Stimulated activated CD8-positive, alpha-beta memory T cell treated with anti-CD3 and anti-CD28 coated beads, Interleukin-4, amount 100 ng/mL, for 24 hours (primary cell): Measurements from ENCODE around the gene EGF.
"Not testable (repeated sequence)": the region's sequence is repeated elsewhere in the genome, so short reads cannot be mapped to it uniquely, and the experiment has no call there.

Experiments
- DNase-seq: peaks from one replicate; pipeline ENCODE4 v3.0.0-alpha.2; 2020; ENCODE audit warnings: low read depth

The EGF gene

GRCh38 chr4:109912706-109913595, at the start of gene EGF:
Gene EGF (plus strand): TSS chr4:109912883. CDS start chr4:109913336, 453 bp downstream.
- no peak for DNase-seq

DNA sequence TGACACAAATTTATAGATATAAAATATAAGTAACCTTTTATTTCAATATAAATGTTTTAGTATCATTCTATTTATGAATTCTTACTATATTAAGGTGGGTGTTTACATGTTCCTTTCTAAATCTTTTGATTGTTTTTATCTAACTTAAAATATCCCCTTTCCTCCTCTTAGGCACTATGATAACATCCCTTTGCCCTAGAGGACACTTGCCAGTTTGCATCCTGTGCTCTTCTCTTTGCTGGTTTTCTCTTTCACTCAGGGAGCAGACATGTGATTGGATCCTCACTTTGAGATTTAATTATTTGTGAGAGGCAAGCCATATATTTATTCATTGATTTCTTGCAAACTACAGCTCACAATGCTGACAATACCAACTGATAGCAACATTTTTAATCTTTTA, 48.5 kb upstream of the EGF start:
- DNase-seq = no peak

- DNase-seq = no peak
Observed at GRCh38 chr4:109870061-109870460, 42.6 kb upstream of the EGF start.

GRCh38 chr4:109872065-109872464, 40.6 kb upstream of the EGF start:
- DNase-seq = no peak

DNA sequence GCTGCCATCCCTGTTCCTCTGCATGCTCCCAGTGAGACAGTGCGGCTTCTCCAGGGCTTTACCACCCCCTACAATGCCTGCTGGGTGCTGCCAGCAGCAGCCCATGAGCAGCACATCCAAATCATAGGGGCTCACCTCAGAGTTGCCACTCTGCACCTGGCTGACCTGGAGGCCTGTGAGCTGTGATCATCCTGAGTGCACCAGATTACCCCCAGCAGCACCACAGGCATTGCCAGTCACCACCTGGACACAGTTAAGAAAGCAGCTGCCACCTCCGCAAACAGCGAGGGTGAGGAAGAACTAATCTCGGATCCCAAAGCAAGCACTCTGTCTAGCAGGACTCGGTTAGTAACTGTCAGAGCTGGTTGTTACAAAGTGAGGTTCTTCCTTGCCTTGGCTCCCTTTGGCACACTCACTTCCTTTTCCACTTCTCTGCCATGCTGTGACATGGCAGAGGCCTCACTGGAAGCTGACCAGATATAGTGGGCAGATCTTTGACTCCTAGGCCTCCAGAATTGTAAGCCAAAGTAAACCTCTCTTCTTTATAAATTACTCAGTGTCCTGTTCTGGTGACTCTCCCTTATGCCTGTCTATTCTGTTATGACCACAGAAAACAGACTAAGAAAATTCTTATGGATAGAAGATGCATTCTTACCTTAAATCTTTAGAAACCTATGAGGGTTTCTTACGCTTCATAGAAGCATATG, 39.6 kb upstream of the EGF start:
- no peak for DNase-seq

DNA sequence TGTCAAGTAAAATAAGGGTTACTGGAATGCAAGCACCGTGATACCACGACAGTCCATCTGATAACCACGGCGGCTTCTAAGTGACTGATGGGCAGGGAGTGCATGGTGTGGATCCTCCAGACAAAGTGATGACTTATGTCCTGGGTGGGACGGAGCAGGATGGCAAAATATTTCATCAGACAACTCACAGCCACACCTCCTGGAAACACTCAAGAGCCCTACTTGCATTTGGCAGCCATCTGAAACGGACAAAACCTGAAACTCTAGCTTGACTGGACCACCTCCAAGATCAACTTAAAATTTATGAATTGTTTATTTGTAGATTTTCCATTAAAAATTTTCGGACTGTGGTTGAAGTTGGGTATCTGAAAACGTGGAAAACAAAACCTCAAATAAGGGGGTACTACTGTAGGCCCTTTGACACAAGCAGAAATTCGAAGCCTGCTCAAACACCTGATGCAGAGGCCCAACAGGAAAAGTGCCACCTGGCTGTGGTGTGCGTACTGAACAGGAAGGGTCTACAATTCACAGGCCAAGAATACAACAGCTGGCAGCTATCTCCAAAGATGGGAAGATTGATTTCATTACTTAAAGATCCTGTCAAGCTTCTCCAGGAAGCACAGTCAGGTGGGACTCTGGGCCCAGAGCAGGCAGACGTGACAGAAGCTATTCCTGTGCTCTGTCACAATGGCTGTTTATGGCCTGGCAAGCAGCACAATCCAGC, 38.7 kb upstream of the EGF start:
- no peak for DNase-seq

DNA sequence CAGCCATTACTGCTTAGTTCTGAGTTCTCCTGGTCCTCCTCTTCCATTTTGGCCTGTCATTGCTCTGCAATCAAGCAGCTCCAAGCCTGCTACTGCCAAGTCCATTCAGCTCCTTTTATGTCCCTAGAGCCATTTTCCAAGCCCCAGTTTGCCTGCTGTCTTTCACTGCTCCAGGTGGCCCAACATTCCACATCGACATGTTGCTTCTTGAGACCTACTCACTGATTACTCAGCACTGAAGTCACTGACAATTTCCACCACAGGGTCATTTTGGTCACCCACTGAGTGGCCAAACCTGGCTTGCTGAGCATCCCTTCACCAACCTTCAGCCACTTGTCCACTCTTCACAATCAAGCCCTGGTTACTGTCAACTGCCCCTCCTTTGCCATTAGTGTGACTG, 37.6 kb upstream of the EGF start:
- DNase-seq = no peak

GRCh38 chr4:109875553-109875952, 37.1 kb upstream of the EGF start:
- DNase-seq = not testable (repeated sequence)

- DNase-seq = no peak
Observed at GRCh38 chr4:109876634-109877265, 35.9 kb upstream of the EGF start.

DNA sequence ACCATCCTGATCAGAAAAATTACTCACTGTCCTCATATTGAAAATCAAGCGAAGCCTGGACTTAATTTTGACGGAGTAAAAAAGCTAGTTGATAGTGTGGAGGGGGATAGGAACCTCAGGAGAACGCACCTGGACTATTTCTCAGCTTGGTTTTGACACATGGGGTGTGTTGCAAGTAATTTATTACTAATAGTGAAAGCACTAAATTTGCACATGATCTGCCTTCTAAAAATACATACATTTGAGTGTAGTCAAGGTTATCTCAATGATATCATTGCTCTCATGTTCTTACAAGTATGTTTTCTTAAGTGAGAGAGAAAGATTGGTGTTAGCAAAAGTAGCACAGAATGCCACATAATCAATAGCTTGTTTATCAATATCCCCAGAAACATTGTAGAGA, 35.3 kb upstream of the EGF start:
- no peak for DNase-seq

GRCh38 chr4:109878355-109878754, 34.3 kb upstream of the EGF start:
- no peak for DNase-seq

DNA sequence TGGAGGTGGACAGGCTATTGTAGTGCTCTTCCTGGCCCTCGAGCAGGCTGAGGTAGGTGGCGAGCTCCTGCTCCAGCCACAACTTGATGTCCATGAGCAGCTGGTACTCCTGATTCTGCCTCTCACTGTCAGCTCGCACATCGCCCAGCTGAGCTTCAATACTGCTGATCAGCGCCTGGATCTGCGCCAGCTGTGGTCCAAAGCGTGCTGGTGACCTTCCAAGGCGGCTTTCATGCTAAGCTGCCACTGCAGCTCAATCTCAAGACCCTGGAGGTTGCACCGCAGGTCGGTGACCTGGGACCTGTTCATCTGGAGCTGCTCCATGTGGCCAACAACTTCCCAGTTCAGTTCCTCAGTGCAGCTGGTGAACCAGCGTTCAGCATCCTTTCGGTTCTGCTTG, 33.6 kb upstream of the EGF start:
- no peak for DNase-seq

GRCh38 chr4:109879636-109880314, 32.9 kb upstream of the EGF start:
- no peak for DNase-seq

DNA sequence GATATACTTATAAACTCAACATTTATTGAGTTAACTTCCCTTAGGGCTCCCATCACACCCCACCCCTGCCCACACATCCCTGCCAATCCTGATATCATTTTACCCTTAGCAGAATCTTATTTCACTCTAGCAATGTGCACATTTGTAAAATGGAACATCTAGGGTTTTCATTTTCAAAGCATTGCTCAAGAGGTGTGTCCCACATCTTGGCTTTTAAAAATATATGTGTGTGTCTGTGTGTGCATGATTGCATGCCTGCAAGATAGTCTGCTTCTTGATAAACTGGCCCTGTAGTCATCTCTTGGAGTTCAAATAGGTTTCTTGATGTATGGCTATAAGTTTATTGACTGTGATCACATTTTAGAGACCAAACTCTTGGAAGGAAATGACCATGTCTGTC, 26.4 kb upstream of the EGF start:
- DNase-seq = no peak

GRCh38 chr4:109887071-109887470, 25.6 kb upstream of the EGF start:
- DNase-seq = no peak

GRCh38 chr4:109890076-109890475, 22.6 kb upstream of the EGF start:
- DNase-seq = no peak

GRCh38 chr4:109902559-109903251, 10.0 kb upstream of the EGF start:
- DNase-seq = no peak

DNA sequence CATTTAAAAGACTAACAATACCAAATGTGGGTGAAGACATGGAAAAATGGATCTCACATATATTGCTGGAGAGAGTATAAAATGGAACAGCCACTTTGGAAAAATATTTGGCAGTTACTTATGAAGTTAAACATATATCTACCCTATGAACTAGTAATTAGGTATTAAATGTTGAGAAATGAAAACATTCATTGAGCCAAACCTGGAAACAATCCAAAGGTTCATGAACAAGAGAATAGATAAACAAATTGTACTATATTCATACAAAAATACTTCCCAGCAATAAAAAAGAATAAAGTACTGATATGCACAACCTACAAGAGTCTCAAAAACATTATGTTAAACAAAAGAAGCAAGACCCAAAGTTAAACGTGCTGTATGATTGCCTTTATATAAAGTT, 4.0 kb upstream of the EGF start:
- no peak for DNase-seq

GRCh38 chr4:109910256-109910655, 2.4 kb upstream of the EGF start:
- no peak for DNase-seq

DNA sequence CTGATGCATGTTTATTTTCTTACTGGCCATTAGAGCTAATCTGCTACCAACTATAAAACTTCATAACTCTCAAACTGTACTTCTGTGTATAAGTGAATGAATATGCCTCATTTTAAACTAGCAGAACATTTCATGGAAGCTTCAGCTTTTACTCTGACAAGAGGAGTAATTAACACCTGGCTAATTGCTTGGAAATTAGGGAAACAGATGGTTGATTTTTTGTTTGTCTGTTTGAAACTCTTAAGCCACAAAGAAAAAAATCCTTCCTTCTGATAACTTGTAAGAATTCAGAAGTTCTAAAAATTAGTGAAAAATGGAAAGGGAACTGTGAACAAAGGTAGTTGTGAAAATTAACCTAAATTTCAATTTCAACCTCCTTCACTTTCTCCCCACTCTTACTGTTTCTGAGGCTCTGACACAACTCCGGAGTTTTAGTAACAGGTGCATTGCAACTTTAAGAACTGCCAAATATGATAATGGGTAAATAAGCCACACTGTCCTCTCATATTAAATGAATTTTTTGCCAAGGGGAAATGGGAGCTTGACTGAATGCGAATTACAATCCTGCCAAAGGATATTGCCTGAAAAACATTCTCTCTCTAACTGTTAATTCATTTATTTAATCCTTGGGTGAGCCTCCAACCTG, 1.0 kb downstream of the EGF start:
- no peak for DNase-seq

GRCh38 chr4:109914322-109914721, 1.6 kb downstream of the EGF start:
- DNase-seq = no peak
